RKO (cell line): ENCODE measurements around the gene CXCR5.
"Not testable (repeated sequence)": the region's sequence is repeated elsewhere in the genome, so short reads cannot be mapped to it uniquely, and the experiment has no call there.

Source experiments
- DNase-seq: peaks from one replicate; pipeline ENCODE4 v3.0.0-alpha.2; 2016; ENCODE audit warnings: low spot score

CXCR5 gene

GRCh38 chr11:118883368-118884071 is at the start of gene CXCR5:
Gene CXCR5 (plus strand): TSS chr11:118883892. CDS start chr11:118883942, 50 bp downstream.
- no peak for DNase-seq

- no peak for DNase-seq
Observed at GRCh38 chr11:118834427-118835028, 49.2 kb upstream of the CXCR5 start.

- DNase-seq, result no peak
Observed at GRCh38 chr11:118837868-118838267, 45.8 kb upstream of the CXCR5 start.

GRCh38 chr11:118838905-118839553 is 44.7 kb upstream of the CXCR5 start:
- no peak for DNase-seq

GRCh38 chr11:118841469-118842242 is 42.0 kb upstream of the CXCR5 start:
- no peak for DNase-seq

GRCh38 chr11:118842369-118842768 is 41.3 kb upstream of the CXCR5 start:
- no peak for DNase-seq

GRCh38 chr11:118842843-118843242 is 40.8 kb upstream of the CXCR5 start:
- not testable (repeated sequence) for DNase-seq

- no peak for DNase-seq
Observed at GRCh38 chr11:118843565-118843964, 40.1 kb upstream of the CXCR5 start.

- no peak for DNase-seq
Observed at GRCh38 chr11:118845369-118845768, 38.3 kb upstream of the CXCR5 start.

GRCh38 chr11:118846181-118846935 is 37.3 kb upstream of the CXCR5 start:
- no peak for DNase-seq

GRCh38 chr11:118849825-118850224 is 33.9 kb upstream of the CXCR5 start:
- DNase-seq, result no peak

- DNase-seq, result no peak
Observed at GRCh38 chr11:118851970-118852369, 31.7 kb upstream of the CXCR5 start.

- no peak for DNase-seq
Observed at GRCh38 chr11:118853678-118854077, 30.0 kb upstream of the CXCR5 start.

- no peak for DNase-seq
Observed at GRCh38 chr11:118856314-118856713, 27.4 kb upstream of the CXCR5 start.

- no peak for DNase-seq
Observed at GRCh38 chr11:118857385-118857784, 26.3 kb upstream of the CXCR5 start.

- no peak for DNase-seq
Observed at GRCh38 chr11:118859973-118860372, 23.7 kb upstream of the CXCR5 start.

- DNase-seq, result no peak
Observed at GRCh38 chr11:118868659-118869058, 15.0 kb upstream of the CXCR5 start.

- DNase-seq, result no peak
Observed at GRCh38 chr11:118870396-118871343, 13.0 kb upstream of the CXCR5 start.

- no peak for DNase-seq
Observed at GRCh38 chr11:118872403-118872821, 11.3 kb upstream of the CXCR5 start.

- no peak for DNase-seq
Observed at GRCh38 chr11:118873804-118874203, 9.9 kb upstream of the CXCR5 start.

GRCh38 chr11:118876286-118876685 is 7.4 kb upstream of the CXCR5 start:
- no peak for DNase-seq
